G401.6 (cell line): ENCODE results near the gene ATAD2B.
"Not testable (repeated sequence)": the region's sequence is repeated elsewhere in the genome, so short reads cannot be mapped to it uniquely, and the experiment has no call there.

ENCODE experiments used
- FAIRE-seq: peaks from 2 replicates; lab custom pipeline; 2012; peaks lifted over from hg19 to GRCh38; lab: Jason Lieb, UNC

ATAD2B gene

DNA sequence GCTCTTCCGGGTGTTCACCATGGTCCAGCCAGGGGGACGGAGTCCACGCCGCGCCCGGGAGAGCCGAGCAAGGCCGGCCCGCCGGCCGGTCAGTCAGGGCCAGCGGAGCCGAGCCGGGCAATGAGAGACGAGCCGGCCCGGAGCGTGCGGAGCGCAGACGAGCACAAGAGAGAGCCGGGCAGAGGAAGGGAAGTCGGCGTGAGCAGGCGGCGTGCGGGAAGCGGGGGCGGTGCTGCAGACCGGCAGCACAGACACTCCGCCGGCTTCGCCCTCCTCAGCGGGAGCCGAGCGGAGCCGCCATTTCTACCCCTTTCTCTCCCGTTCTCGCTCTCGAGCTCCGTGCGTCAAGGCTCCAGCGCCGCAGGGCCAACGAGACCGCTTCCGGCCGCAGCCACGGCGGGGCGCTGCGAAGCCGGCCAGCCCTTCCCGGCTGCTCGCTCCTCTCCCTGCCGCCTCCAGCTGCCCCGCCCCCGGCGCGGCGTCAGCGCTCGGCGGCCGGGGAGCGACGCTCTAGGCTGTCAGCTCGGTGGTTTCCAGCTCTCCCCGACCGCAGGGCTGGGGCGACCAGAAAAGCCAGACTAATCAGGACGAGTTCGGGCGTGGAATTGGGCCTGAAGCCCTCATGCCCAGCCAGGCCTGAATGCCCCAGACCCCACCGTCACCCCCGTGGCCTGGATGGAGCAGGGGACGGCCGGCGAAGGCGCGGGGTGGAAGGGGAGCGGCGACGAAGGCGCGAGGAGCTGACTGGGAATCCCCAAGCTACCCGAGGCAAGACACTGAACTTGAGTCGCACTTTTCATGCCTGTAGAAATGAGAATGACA is at the start of gene ATAD2B:
TSS of gene ATAD2B (minus strand) at position 374 of the 822 bp plus-strand sequence. CDS start at position 21, 353 bp downstream.
- no peak for FAIRE-seq

DNA sequence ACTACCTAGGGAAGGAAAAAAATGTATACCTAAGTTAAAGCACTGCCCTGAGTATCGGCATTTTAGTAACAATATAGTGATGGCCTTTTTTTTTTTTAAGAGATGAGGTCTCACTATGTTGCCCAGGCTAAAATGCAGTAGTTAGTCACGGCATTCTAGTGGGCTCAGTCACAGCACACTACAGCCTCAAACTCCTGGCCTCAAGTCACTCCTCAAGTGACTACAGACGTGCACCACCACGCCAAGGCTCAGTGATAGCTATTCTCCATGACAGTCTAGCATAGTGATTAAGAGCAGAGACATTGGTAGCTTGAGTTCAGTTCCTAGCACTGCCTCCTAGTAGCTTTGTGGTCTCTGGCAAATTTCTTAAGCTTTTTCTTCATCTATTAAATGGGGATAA is 40.9 kb upstream of the ATAD2B start:
- FAIRE-seq: no peak

DNA sequence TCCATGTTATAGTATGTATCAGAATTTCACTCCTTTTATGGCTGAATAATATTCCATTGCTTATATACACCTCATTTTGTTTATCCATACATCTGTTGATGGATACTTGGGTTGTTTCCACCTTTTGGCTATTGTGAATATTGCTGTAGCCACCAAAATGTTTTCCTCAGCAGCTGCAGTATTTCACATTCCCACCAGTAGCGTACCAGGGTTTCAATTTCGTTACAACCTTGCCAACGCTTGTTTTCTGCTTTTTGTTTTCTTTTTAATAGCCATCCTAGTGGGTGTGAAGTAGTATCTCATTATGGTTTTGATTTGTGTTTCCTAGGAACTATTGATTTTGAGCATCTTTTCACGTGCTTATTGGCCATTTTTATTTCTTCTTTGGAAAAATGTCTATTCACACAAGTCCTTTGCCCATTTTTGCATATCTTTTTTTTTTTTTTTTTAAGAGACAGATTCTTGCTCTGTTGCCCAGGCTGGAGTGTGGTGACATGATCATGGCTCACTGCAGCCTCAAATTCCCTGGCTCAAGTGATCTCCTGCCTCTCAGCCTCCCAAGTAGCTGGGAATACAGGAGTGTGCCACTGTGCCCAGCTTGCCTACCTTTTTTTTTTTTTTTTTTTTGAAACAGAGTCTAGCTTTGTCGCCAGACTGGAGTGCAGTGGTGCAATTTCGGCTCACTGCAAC is 27.5 kb upstream of the ATAD2B start:
- FAIRE-seq: peak; percentile 42

DNA sequence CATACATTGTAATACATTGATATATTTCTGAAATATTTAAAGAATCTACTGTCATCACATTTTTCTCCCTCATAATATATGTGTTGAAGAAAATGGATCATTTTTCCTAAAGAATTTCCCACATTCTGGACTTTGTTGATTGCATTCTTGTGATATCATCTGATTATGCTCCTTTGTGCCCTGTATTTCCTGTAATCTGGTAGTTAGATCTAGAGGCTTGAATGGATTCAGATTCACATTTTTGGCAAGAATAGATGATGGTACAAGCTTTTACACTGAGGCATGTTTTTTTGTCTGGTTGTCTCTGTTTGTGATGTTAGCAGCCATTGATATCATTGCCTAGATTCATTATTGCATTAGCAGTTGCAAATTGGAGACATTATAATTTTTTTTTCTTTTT is 26.7 kb upstream of the ATAD2B start:
- no peak for FAIRE-seq

DNA sequence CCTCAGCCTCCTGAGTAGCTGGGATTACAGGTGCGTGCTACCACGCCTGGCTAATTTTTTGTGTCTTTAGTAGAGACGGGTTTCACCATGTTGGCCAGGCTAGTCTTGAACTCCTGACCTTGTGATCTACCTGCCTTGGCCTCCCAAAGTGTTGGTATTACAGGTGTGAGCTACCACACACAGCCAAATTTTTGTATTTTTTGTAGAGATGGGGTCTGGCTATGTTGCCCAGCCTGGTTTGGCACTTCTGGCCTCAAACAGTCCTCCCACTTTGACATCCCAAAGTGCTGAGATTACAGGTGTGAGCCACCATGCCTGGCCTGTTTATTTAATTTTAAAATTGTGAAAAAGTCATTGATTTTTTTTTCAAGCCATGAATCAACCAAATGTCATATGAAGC is 25.6 kb upstream of the ATAD2B start:
- not testable (repeated sequence) for FAIRE-seq

DNA sequence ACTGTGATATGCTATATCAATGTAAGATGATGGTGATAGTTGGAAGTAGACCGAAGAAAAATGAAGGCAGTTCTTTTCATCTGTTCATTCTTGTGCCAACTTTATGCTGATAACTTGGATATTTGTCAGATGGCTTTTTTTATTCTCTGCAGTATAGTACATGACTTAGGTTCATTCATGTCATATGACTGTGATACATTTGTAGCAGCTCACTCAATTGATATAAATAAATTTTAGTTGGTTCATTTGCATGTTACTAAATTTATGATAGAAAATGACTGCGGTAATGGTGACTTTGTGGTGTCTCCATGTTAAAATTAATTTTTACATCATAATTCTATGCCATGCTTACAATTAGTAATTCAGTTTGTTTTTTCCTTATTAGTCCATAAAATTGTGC is 20.4 kb upstream of the ATAD2B start:
- FAIRE-seq: no peak

DNA sequence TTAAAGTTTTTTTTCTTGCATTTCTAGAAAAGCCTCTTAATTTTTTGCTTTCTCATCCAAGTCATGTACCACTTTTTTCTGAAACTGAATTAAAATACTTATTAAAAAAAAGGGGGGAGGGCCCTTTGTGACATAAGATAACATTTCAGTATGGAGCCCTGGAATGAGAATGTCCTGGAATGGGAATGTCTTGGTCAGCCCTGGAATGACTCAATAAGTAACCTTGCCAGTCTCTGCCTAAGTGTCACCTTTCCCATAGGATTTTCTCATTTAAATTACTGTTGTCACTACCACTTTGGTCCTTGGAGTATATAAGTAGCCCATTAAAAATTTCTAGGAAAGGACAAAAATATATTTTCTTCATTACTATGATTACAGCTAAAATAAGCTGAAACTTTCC is 18.1 kb upstream of the ATAD2B start:
- FAIRE-seq: no peak

DNA sequence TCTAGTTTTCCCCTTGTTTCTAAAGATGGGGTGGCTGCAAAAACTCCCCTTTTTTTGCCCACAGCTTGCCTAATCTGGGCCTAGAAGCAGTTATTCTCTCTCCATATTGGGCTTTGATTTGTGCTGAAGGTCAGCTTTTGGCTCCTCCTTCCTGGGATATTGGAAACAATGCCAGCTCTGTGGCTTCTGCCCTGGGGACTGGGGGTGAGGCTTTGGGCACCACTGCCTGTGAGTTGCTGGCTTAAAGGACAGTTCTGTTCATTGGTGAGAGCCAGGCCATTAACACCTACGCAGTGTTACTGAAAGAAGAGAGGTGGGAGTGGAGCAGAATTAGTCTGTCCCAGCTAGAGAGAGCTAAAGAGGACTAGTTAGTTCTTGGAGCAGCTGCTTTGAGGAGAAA is 17.6 kb upstream of the ATAD2B start:
- FAIRE-seq: no peak

DNA sequence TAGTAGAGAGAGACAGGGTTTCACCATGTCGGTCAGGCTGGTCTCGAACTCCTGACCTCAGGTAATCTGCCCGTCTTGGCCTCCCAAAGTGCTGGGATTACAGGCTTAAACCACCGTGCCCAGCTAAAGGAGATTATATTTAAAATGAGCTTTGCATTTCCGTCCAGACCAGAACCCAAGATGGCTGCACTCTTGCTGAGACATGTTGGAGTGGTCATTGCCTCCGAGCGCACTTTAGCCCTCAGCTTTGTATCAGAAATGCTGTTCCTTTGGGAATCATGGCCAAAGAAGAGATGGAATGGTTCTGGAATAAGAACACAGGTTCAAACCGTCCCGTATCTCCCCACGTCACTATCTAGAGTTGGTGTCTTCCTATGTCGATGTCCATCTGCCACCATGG is 16.7 kb upstream of the ATAD2B start:
- no peak for FAIRE-seq

DNA sequence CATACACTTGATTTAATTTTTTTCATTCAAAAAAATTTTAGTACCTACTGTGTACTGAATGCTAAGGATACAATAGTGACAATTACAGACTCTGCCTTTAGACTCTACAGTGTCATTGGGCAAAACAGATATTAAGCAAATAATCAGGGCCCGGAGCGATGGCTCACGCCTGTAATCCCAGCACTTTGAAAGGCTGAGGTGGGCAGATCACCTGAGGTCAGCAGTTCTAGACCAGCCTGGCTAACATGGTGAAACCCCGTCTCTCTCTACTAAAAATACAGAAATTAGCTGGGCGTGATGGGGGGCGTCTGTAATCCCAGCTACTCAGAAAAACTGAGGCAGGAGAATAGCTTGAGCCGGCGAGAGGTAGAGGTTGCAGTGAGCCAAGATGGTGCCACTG is 14.7 kb upstream of the ATAD2B start:
- FAIRE-seq: no peak

DNA sequence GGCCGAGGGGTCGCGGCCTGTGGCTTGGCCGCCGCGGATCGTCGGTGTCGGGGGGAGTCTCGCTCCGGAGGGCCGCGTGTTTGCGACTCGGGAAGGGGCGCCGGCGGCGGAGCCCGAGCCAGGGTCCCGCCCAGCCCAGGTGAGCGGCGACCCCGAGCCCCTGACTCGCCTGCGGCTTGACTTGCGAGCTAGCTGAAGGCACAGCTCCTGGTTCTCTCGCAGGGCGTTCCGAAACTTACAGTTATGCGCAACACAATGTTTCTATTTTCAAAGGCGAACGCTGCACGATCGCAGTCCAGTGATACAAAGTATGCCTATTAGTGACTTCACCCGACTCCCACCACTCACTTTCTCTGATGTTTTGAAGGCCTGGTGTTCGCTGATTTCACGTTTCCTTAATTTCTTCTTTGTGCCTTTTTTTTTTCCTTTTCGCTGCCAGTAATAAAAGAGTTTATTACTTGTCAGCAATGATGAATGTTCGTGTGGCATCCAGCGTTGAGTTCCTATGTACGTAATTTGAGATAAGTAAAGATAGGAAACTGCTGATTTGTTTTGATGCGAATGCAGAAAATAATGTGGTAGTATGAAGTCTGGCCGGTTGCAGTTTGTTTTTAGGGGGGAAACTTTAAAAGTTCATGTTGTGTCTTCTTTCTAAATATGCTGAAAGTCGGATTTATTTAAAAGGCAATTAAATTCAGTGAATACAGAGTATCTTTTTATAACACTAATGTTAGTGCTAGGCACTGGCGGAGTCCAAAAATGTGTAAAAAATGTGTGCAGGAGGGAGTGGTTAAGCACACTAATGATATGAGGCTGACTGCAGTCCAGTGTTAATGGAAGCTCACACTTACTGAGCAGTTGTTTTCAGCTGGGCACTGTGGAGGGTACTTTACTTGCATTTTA is 14.0 kb upstream of the ATAD2B start:
- FAIRE-seq: no peak

DNA sequence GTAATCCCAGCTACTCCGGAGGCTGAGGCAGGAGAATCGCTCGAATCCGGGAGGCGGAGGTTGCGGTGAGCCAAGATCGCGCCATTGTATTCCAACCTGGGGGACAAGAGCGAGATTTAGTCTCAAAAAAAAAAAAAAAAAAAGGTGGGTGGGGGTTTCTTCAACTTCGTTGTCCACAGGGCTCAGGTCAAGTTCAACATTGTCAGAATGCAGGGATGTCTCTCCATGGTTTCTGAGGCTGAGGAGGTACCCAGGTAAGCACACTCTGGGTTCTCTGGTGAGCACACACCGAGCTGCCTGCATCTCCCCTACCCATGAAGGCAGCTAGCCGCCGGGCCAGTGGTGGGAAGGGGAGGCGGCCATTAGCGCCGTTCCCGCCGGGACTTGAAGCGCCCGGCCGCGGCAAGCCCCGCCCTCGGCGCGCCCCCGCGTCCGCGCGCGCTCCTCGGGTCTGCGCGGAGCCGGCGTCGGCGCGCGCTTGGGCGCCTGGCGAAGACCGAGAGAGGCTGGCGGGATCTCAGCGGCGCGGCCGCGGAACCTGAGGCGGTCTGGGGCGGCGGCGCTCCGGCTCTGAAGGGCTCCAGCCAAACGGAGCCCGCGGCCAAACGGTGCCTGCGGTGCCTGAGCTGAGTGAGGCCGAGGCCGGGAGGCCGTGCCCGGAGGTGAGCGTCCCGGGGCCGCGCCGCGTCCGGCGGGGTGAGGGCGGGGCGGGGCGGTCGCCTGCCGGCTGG is 13.2 kb upstream of the ATAD2B start, which contains the start of gene UBXN2A:
TSS of gene UBXN2A (plus strand) at position 477 of the 731 bp plus-strand sequence. CDS start 17,852 bp downstream, outside the sequence.
- FAIRE-seq: no peak

DNA sequence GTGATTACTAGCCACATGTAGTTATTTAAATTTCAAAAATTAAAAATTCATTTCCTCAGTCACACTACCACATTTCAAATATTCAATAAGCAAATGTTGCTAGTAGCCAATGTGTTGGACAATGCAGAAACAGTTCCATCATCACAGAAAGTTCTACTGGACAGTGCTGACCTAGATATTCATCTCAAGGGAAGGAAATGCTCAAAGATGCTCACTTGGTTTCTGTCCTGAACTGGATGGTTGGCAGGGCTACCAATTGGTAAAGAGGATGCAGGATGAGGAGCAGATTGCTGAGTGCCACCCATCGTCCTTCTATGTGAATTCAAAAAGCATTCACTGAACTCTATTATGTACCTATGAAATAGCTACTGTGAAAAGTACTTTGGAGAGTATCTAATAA is 7.3 kb upstream of the ATAD2B start:
- no peak for FAIRE-seq

DNA sequence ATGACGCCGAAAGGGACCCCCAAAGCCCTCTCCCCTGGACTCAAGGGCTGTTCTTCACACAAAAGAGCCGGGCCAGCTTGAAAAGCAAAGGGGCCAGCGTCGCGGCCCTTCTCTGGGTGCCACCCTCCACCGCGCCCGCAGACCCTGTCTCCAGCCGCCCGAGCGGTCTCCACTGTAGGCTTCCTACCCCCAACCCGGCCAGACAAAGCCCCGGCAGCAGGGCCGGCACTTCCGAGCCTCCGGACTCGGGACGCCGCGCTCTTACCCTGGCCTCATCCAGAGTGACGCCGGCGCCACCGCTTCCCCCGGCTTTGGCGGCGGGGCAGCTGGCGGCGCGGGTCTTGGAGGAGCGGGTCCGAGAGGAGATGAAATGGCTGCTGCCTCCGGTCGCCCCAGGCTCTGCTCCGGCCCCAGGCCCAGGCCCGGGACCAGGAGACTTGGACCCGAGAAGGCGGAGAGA is 603 bp downstream of the ATAD2B start:
- no peak for FAIRE-seq

DNA sequence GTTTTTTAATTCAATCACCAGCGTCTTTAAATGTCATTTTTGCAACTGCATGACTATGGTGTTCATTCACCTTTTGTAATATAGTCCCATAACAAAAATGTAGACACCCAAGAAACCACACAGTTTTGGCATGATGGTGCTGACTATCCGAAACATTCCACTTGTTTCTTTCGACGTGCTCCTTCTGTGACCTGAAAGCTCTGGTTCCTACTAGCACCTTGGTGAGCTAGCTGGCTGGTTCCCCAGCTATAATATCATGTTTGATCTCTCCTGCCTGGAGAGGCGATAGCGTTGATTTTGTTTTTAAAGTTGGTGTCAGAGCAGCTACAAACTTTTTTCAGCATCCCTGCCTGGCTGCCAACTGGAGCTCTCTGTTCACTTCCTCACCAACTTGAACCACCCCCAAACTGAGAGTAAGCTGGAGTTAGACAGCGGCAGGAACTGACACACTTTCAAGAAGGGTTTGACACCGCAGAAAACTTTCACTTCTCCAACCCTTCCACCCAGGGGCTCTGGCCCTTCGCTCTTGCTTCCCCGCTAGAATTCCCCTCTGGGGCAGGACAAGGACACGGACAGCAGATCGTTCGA is 1.1 kb downstream of the ATAD2B start:
- no peak for FAIRE-seq

DNA sequence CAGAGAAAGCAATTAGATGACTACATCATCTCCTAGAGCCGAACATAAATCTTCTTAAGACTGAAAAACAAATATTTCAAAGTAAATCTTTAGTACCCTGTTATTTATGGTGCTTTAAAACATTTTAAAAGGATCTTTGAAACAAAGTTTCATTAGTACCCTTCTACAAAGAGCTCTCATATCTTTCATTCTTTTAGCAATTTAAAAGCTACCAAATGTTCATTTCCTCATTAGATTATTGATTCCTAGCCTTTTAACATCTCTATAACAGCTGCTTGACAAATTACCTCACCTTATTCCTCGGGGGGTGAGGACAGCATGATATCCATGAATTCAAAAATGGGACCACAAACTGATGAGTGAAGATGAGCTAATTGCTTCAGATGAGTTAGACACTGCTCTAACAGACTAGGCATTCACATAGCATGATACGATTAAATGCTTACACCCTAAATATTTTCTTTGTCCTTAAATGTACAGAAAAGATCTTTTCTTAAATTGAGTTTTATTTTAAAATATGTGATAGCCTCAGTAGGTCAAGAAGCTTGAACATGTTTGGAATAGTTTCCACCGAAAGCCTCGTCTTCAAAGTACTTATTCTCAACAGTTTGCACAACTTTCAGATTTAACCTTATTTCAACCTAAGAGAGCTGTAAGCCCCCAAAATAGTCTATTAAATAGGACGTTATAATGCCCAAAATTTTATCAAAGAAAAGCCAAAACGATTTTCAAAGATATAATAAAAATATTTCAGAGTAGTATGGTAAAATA is 2.1 kb downstream of the ATAD2B start:
- FAIRE-seq: no peak

DNA sequence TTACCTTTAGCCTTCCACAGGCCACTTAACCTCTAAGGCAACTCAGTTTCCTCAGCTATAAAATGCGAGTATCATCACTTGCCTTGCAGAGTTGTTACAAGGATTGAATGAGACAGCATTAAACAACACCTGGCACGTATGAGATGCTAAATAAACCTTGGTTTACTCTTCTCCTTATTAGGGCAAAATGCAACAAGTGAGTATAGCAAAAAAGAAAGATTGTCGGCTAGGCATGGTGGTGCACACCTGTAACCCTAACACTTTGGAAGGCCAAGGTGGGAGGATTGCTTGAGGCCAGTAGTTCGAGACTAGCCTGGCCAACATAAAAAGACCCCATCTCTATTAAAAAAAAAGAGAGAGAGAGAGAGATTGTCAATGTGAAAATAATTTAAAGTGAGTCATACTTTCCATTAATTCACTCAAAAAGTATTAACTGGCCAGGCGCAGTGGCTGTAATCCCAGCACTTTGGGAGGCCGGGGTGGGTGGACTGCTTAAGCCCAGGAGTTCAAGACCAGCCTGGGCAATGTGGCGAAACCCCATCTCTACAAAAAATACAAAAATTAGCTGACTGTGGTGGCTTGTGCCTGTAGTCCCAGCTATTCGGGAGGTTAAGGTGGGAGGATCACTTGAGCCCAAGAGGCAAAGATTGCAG is 8.0 kb downstream of the ATAD2B start:
- FAIRE-seq: no peak

DNA sequence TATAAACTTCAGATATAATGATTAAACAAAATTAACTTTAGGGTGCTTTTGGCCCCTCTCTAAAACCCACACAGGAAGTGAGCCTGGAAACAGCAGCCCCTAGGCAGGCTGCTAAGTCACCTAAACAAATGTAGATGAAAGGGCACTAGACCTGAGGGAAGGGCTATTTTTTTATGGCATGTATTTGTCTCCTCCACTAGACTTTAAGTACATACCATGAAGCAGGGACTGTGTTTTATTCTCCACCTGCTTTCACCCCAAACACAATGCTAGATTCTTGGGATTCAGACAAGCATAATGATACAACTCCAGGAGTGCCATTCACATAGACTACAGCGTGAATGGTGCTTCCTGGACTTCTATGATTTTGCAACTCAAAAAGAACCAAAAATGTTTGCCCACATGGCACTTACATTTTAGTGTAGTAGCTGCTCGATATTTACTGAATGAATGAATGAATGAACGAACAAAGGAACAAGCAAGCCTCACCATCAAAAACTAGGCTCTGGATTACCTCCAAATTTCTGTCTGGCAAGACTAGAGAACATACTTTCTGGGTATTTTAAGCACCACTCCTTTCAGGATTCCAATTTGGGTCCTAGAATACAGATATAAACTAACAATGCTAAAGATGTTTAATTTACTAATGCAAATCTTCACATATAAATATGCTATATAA is 10.1 kb downstream of the ATAD2B start:
- FAIRE-seq: no peak

DNA sequence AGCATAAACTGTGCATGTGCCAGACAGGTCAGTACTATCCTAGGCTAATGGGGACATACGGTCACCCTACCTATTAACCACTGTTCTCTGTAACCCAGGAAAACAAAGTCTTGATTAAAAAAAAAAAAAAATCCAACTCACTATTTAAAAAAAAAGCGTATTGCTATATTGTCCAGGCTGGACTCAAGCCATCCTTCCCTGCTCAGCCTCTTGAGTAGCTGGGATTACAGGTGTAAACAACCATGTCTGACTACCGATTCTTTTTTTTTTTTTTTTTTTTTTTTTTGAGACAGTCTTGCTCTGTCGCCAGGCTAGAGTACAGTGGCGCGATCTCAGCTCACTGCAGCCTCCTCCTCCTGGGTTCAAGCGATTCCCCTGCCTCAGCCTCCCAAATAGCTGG is 11.6 kb downstream of the ATAD2B start:
- no peak for FAIRE-seq

DNA sequence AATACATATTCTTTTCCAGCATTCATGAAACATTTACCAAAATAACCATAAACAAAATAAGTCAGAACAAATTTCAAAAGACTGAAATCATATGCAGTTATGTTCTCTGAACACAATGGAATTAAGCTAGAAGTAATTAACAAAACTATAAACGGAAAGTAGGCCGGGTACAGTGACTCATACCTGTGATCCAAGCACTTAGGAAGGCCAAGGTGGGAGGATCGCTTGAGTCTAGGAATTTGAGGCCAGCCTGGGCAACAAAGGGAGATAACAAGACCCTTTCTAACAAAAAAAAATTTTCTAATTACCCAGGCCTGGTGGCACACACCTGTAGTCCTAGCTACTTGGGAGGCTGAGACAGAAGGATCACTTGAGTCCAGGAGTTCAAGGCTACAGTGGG is 14.9 kb downstream of the ATAD2B start:
- FAIRE-seq: no peak
